Mesenchymal stem cell (in vitro differentiated cells and primary cell): Measurements from ENCODE around the gene MYT1.
"Not testable (repeated sequence)": the region's sequence is repeated elsewhere in the genome, so short reads cannot be mapped to it uniquely, and the experiment has no call there.

Experiments used
- DNase-seq: peaks from one replicate; pipeline ENCODE4 v3.0.0-alpha.2; 2013
- H2AFZ ChIP-seq: one replicate; pipeline ENCODE4 v1.6.1; 2013; ENCODE audit warnings: low read depth, mild to moderate bottlenecking, control low read depth, inconsistent platforms, low read length, moderate library complexity
- H2AK5ac ChIP-seq: 2 replicates; pipeline ENCODE4 v1.6.1; 2013; ENCODE audit warnings: low read length, moderate library complexity, mild to moderate bottlenecking, inconsistent platforms; ENCODE audit not compliant: severe bottlenecking
- H2BK120ac ChIP-seq: one replicate; pipeline ENCODE4 v1.6.1; 2013; ENCODE audit warnings: low read depth, mild to moderate bottlenecking, inconsistent platforms, low read length, moderate library complexity
- H2BK12ac ChIP-seq, 2 experiments: one replicate each; pipeline ENCODE4 v1.6.1; 2013; ENCODE audit warnings: inconsistent platforms in 2 of 2, low read length in 2 of 2, mild to moderate bottlenecking in 2 of 2, moderate library complexity in 2 of 2, control low read depth in 1 of 2
- H2BK15ac ChIP-seq: one replicate; pipeline ENCODE4 v1.6.1; 2013; ENCODE audit warnings: mild to moderate bottlenecking, low read depth, inconsistent platforms; ENCODE audit not compliant: poor library complexity, severe bottlenecking
- H2BK5ac ChIP-seq: 2 replicates; pipeline ENCODE4 v1.6.1; 2013; ENCODE audit warnings: low read depth, mild to moderate bottlenecking, low read length, control low read depth, inconsistent platforms; ENCODE audit not compliant: poor library complexity, severe bottlenecking
- H3K14ac ChIP-seq, 2 experiments: one replicate each; pipeline ENCODE4 v1.6.1; 2013; ENCODE audit warnings: inconsistent platforms in 2 of 2, low read length in 2 of 2, control low read depth in 1 of 2, mild to moderate bottlenecking in 1 of 2, moderate library complexity in 1 of 2
- H3K18ac ChIP-seq, 2 experiments: one replicate each; pipeline ENCODE4 v1.6.1; 2013; ENCODE audit warnings: inconsistent platforms in 2 of 2, low read length in 2 of 2, control low read depth in 1 of 2, low read depth in 1 of 2, mild to moderate bottlenecking in 1 of 2
- H3K23ac ChIP-seq, 2 experiments: one replicate each; pipeline ENCODE4 v1.6.1; 2013; ENCODE audit warnings: inconsistent platforms in 2 of 2, low read length in 2 of 2, mild to moderate bottlenecking in 2 of 2, moderate library complexity in 2 of 2, control low read depth in 1 of 2
- H3K27ac ChIP-seq: 2 replicates; pipeline ENCODE4 v1.5.1; 2013; ENCODE audit warnings: mild to moderate bottlenecking, moderate library complexity, low read length, control low read depth, inconsistent platforms; ENCODE audit not compliant: poor library complexity, severe bottlenecking
- H3K27me3 ChIP-seq, 2 experiments: 2 replicates each; pipeline versions ENCODE4 v1.6.1 to v1.7.0; 2013; ENCODE audit warnings: low read length in 2 of 2, mild to moderate bottlenecking in 2 of 2, moderate library complexity in 2 of 2, control low read depth in 1 of 2, inconsistent platforms in 1 of 2; ENCODE audit not compliant: control insufficient read depth in 1 of 2, insufficient read depth in 1 of 2
- H3K36me3 ChIP-seq, 2 experiments: 2 replicates each; pipeline versions ENCODE4 v1.6.1 to v1.7.0; 2013; ENCODE audit warnings: low read length in 2 of 2, control low read depth in 1 of 2, inconsistent platforms in 1 of 2, low read depth in 1 of 2, mild to moderate bottlenecking in 1 of 2; ENCODE audit not compliant: insufficient read depth in 2 of 2, control insufficient read depth in 1 of 2
- H3K4ac ChIP-seq, 2 experiments: one replicate each; pipeline ENCODE4 v1.6.1; 2013; ENCODE audit warnings: inconsistent platforms in 2 of 2, low read length in 2 of 2, mild to moderate bottlenecking in 2 of 2, moderate library complexity in 2 of 2, control low read depth in 1 of 2, low read depth in 1 of 2
- H3K4me1 ChIP-seq: 2 replicates; pipeline ENCODE4 v1.6.1; 2013; ENCODE audit warnings: low read depth, low read length, control low read depth; ENCODE audit not compliant: control insufficient read depth, insufficient read depth
- H3K4me2 ChIP-seq: 2 replicates; pipeline ENCODE4 v1.6.1; 2013; ENCODE audit warnings: low read length, mild to moderate bottlenecking, inconsistent platforms; ENCODE audit not compliant: poor library complexity, severe bottlenecking
- H3K4me3 ChIP-seq, 2 experiments: 2 replicates each; pipeline versions ENCODE4 v1.5.1 to v1.7.0; 2013; ENCODE audit warnings: low read length in 2 of 2, mild to moderate bottlenecking in 2 of 2, control low read depth in 1 of 2, low read depth in 1 of 2; ENCODE audit not compliant: insufficient read depth in 1 of 2
- H3K79me1 ChIP-seq: replicated peaks from 2 replicates; pipeline ENCODE4 v1.6.1; 2013; ENCODE audit warnings: mild to moderate bottlenecking, control low read depth, low read length, inconsistent platforms; ENCODE audit not compliant: poor library complexity, severe bottlenecking
- H3K9ac ChIP-seq: 2 replicates; pipeline ENCODE4 v1.7.0; 2013; ENCODE audit warnings: mild to moderate bottlenecking, low read length, moderate library complexity
- H3K9me3 ChIP-seq: 2 replicates; pipeline ENCODE4 v1.7.0; 2013; ENCODE audit warnings: mild to moderate bottlenecking, low read length; ENCODE audit not compliant: control insufficient read depth
- H4K8ac ChIP-seq: one replicate; pipeline ENCODE4 v1.6.1; 2013; ENCODE audit warnings: inconsistent platforms, mild to moderate bottlenecking, low read length, moderate library complexity
- H4K91ac ChIP-seq: one replicate; pipeline ENCODE4 v1.6.1; 2013; ENCODE audit warnings: mild to moderate bottlenecking, low read length, inconsistent platforms
- WGBS: methylation state at CpG from one replicate; pipeline ENCODE4 v1.1.7; 2013; ENCODE audit warnings: mixed read lengths; 5-methylcytosine and 5-hydroxymethylcytosine counted together

The MYT1 gene

GRCh38 chr20:64134744-64135143 lies 29.5 kb upstream of the MYT1 start:
- H3K4me1 ChIP-seq, H2AFZ ChIP-seq, DNase-seq, H3K27ac ChIP-seq, H3K9me3 ChIP-seq, H3K4me3 ChIP-seq, H3K18ac ChIP-seq, H3K4me2 ChIP-seq, H2BK12ac ChIP-seq, H3K23ac ChIP-seq, H3K9ac ChIP-seq, H4K91ac ChIP-seq, H3K79me1 ChIP-seq, H3K36me3 ChIP-seq, H2BK5ac ChIP-seq, H4K8ac ChIP-seq, H2BK120ac ChIP-seq, H2AK5ac ChIP-seq, H2BK15ac ChIP-seq, H3K4ac ChIP-seq: not testable (repeated sequence)
- Histone ChIP-seq H3K14ac (peak overlapping the region in 1 of 2 experiments; percentile 75), H3K27me3 (peaks cover 5 to 34% of the 10 kb centered on the region in 2 experiments)
- 85% methylated on average over 19 of the region's 20 CpGs for WGBS

GRCh38 chr20:64136004-64136710 lies 28.1 kb upstream of the MYT1 start:
- no peaks in the 10 kb centered on the region for H3K9me3 ChIP-seq
- no peak overlapping the region for H3K14ac ChIP-seq
- H3K4me3 ChIP-seq: no peak overlapping the region
- no peak for DNase-seq
- WGBS: 80% methylated on average over 32 of the region's 32 CpGs
- no peak overlapping the region for H2BK5ac ChIP-seq
- H2BK12ac ChIP-seq: no peak overlapping the region
- no peaks in the 10 kb centered on the region for H3K36me3 ChIP-seq
- no peak overlapping the region for H4K8ac ChIP-seq
- H2AK5ac ChIP-seq: no peak overlapping the region
- H3K4me2 ChIP-seq: no peak overlapping the region
- H3K18ac ChIP-seq: no peak overlapping the region
- H3K27me3 ChIP-seq: peaks cover 14 to 36% of the 10 kb centered on the region in 2 experiments
- H3K9ac ChIP-seq: no peak overlapping the region
- no peak overlapping the region for H2AFZ ChIP-seq
- H3K23ac ChIP-seq: no peak overlapping the region
- no peak overlapping the region for H2BK15ac ChIP-seq
- H4K91ac ChIP-seq: no peak overlapping the region
- no peaks in the 10 kb centered on the region for H3K79me1 ChIP-seq
- H3K4me1 ChIP-seq: peaks cover 1% of the 10 kb centered on the region
- H3K27ac ChIP-seq: no peak overlapping the region
- H3K4ac ChIP-seq: no peak overlapping the region
- H2BK120ac ChIP-seq: no peak overlapping the region

DNA sequence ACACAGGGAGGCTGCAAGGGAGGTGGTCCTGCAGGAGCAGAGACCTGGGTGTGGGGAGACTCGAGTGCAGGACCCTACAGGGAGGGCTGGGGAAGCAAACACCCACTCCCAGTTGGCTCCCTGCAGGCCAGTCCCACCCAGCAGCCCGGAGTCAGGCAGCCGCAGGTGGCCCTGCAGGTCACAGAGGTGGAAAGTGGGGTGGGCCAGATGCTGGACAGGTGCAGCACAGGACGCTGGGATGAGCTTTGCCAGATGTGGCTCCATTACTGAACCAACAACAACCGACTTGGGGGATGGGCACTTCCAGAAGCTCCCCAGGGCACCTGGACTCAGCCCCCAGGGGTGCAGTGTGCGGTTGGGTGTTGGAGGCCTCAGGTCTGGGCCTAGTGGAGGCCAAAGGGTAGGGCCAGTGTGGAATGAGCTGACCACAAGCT lies 26.6 kb upstream of the MYT1 start:
- Histone ChIP-seq H2BK5ac (no peak overlapping the region), H4K8ac (no peak overlapping the region), H3K14ac (no peak overlapping the region), H3K4me3 (no peak overlapping the region), H3K9ac (no peak overlapping the region), H3K27ac (no peak overlapping the region), H2BK15ac (no peak overlapping the region), H2BK12ac (no peak overlapping the region), H2AK5ac (no peak overlapping the region), H3K79me1 (no peaks in the 10 kb centered on the region), H3K4me1 (peaks cover 1% of the 10 kb centered on the region), H3K27me3 (peaks cover 19 to 40% of the 10 kb centered on the region in 2 experiments), H3K18ac (no peak overlapping the region), H2BK120ac (no peak overlapping the region), H2AFZ (no peak overlapping the region), H4K91ac (no peak overlapping the region), H3K4ac (no peak overlapping the region), H3K36me3 (no peaks in the 10 kb centered on the region), H3K9me3 (no peaks in the 10 kb centered on the region), H3K23ac (no peak overlapping the region), H3K4me2 (no peak overlapping the region)
- 71% methylated on average over 6 of the region's 6 CpGs for WGBS
- no peak for DNase-seq

DNA sequence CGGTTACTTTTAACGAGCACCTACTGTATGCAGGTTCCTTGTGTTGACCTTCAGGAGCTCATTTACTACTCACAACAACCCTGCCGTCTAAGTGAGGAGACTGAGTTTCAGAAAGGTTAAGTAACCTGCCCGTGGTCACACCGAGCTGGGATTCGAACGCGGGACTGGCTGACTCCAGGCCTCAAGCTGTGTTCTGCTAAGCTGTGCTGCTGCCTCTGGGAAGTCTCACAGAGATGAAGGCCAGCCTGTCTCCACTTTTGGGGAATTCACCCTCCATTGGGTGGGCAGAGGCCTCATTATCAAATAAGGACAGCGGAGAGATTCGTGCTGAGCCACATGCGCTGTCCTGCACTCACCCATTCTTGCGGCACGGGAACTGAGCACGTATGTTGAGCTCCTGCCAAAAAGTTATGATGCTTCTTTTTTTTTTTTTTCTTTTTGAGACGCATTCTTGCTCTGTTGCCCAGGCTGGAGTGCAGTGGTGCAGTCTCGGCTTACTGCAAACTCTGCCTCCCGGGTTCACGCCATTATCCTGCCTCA lies 25.9 kb upstream of the MYT1 start:
- H2BK15ac ChIP-seq: no peak overlapping the region
- no peak overlapping the region for H3K9ac ChIP-seq
- peaks cover 6% of the 10 kb centered on the region for H3K4me1 ChIP-seq
- H2AK5ac ChIP-seq: no peak overlapping the region
- H3K14ac ChIP-seq: no peak overlapping the region
- H2BK12ac ChIP-seq: no peak overlapping the region
- no peak for DNase-seq
- no peaks in the 10 kb centered on the region for H3K36me3 ChIP-seq
- no peak overlapping the region for H3K23ac ChIP-seq
- H3K4me2 ChIP-seq: no peak overlapping the region
- no peaks in the 10 kb centered on the region for H3K79me1 ChIP-seq
- 89% methylated on average over 18 of the region's 18 CpGs for WGBS
- no peak overlapping the region for H4K8ac ChIP-seq
- H2BK120ac ChIP-seq: no peak overlapping the region
- H2AFZ ChIP-seq: no peak overlapping the region
- H3K27me3 ChIP-seq: peaks cover 22 to 47% of the 10 kb centered on the region in 2 experiments
- no peak overlapping the region for H2BK5ac ChIP-seq
- no peak overlapping the region for H3K18ac ChIP-seq
- no peak overlapping the region for H3K27ac ChIP-seq
- H3K9me3 ChIP-seq: no peaks in the 10 kb centered on the region
- H3K4ac ChIP-seq: no peak overlapping the region
- no peak overlapping the region for H4K91ac ChIP-seq
- no peak overlapping the region for H3K4me3 ChIP-seq
